Neural cell (in vitro differentiated cells): ENCODE data around the gene FANCG.

Source experiments
- EP300 ChIP-seq: fragments of 450-650 bp; conservative IDR thresholded peaks from 2 replicates; pipeline ENCODE4 v1.6.1; 2014; ENCODE audit warnings: antibody characterized with exemption, mild to moderate bottlenecking, moderate library complexity; ENCODE audit not compliant: poor library complexity, severe bottlenecking
- EZH2 ChIP-seq: fragments of 200-600, 300-800 bp; shearing (Covaris generic), sonication (generic); IDR thresholded peaks from 2 replicates; pipeline ENCODE4 v1.6.1; 2014; ENCODE audit warnings: antibody characterized with exemption, low read length, borderline replicate concordance, mild to moderate bottlenecking; ENCODE audit not compliant: insufficient read depth, poor library complexity, severe bottlenecking
- MXI1 ChIP-seq: fragments of 450-650 bp; conservative IDR thresholded peaks from 2 replicates; pipeline ENCODE4 v1.6.1; 2014; ENCODE audit warnings: antibody characterized with exemption, mild to moderate bottlenecking; ENCODE audit not compliant: poor library complexity, severe bottlenecking
- POLR2AphosphoS5 ChIP-seq: IDR thresholded peaks from 2 replicates; pipeline ENCODE4 v1.6.1; 2012
- RAD21 ChIP-seq: fragments of 450-650 bp; conservative IDR thresholded peaks from 2 replicates; pipeline ENCODE4 v1.6.1; 2014; ENCODE audit warnings: antibody characterized with exemption, mild to moderate bottlenecking, moderate library complexity
- SMC3 ChIP-seq: fragments of 450-650 bp; conservative IDR thresholded peaks from 2 replicates; pipeline ENCODE4 v1.6.1; 2014; ENCODE audit warnings: antibody characterized with exemption, mild to moderate bottlenecking, moderate library complexity; ENCODE audit not compliant: poor library complexity
- TAF1 ChIP-seq: IDR thresholded peaks from 2 replicates; pipeline ENCODE4 v1.6.1; 2012; ENCODE audit warnings: low read depth
- TF ChIP-seq, protein P1 (sequence below): fragments of 450-650 bp; IDR thresholded peaks from 2 replicates; pipeline ENCODE4 v1.5.1; 2014; ENCODE audit warnings: antibody characterized with exemption, mild to moderate bottlenecking, moderate library complexity; ENCODE audit not compliant: poor library complexity, severe bottlenecking
- TF ChIP-seq, protein P2 (sequence below): IDR thresholded peaks from 2 replicates; pipeline ENCODE4 v1.6.1; 2012; ENCODE audit warnings: borderline replicate concordance

DNA sequence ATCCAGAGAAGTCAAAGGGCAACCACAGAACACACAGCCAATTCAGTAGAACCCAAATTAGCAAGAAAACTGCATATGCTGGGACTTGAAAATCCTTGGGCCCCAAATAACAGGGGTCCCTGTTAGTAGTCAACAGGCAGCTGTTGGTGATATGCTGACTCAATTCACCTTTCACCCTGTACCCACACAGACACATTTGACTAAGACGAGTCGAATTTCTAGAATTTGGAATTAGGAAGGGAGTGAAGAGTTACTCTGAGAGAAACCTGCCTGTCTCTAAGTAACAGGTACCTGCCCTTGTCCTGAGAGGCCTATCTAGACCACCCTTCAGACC is 6.5 kb downstream of the FANCG start:
- TF ChIP-seq RAD21 (no peak), EZH2 (no peak), EP300 (no peak), POLR2AphosphoS5 (no peak), SMC3 (no peak), MXI1 (no peak), TAF1 (no peak)
- TF ChIP-seq, protein P1, sequence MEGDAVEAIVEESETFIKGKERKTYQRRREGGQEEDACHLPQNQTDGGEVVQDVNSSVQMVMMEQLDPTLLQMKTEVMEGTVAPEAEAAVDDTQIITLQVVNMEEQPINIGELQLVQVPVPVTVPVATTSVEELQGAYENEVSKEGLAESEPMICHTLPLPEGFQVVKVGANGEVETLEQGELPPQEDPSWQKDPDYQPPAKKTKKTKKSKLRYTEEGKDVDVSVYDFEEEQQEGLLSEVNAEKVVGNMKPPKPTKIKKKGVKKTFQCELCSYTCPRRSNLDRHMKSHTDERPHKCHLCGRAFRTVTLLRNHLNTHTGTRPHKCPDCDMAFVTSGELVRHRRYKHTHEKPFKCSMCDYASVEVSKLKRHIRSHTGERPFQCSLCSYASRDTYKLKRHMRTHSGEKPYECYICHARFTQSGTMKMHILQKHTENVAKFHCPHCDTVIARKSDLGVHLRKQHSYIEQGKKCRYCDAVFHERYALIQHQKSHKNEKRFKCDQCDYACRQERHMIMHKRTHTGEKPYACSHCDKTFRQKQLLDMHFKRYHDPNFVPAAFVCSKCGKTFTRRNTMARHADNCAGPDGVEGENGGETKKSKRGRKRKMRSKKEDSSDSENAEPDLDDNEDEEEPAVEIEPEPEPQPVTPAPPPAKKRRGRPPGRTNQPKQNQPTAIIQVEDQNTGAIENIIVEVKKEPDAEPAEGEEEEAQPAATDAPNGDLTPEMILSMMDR = no peak
- TF ChIP-seq, protein P2, sequence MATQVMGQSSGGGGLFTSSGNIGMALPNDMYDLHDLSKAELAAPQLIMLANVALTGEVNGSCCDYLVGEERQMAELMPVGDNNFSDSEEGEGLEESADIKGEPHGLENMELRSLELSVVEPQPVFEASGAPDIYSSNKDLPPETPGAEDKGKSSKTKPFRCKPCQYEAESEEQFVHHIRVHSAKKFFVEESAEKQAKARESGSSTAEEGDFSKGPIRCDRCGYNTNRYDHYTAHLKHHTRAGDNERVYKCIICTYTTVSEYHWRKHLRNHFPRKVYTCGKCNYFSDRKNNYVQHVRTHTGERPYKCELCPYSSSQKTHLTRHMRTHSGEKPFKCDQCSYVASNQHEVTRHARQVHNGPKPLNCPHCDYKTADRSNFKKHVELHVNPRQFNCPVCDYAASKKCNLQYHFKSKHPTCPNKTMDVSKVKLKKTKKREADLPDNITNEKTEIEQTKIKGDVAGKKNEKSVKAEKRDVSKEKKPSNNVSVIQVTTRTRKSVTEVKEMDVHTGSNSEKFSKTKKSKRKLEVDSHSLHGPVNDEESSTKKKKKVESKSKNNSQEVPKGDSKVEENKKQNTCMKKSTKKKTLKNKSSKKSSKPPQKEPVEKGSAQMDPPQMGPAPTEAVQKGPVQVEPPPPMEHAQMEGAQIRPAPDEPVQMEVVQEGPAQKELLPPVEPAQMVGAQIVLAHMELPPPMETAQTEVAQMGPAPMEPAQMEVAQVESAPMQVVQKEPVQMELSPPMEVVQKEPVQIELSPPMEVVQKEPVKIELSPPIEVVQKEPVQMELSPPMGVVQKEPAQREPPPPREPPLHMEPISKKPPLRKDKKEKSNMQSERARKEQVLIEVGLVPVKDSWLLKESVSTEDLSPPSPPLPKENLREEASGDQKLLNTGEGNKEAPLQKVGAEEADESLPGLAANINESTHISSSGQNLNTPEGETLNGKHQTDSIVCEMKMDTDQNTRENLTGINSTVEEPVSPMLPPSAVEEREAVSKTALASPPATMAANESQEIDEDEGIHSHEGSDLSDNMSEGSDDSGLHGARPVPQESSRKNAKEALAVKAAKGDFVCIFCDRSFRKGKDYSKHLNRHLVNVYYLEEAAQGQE = no peak
